Gastroesophageal sphincter (tissue), 3 donors: Measurements from ENCODE around the gene EBLN2.

ENCODE experiments used
- CTCF ChIP-seq, 4 experiments: fragments of 200-600 bp in 2 of 4; fragments of 450-650 bp in 2 of 4; sonication (generic) in 1 of 4; IDR thresholded peaks; one replicate each; pipeline ENCODE4 v1.5.1; 2017 to 2019; ENCODE audit warnings: antibody characterized with exemption in 4 of 4, mild to moderate bottlenecking in 2 of 4, moderate library complexity in 2 of 4
- EP300 ChIP-seq: sonication (generic); formaldehyde crosslinking; IDR thresholded peaks from one replicate; pipeline ENCODE4 v1.6.1; 2017; ENCODE audit warnings: antibody characterized with exemption, mild to moderate bottlenecking
- POLR2A ChIP-seq, 2 donors: fragments of 450-650 bp; IDR thresholded peaks; one replicate each; pipeline ENCODE4 v1.6.1; 2017; ENCODE audit warnings: antibody characterized with exemption in 2 of 2, mild to moderate bottlenecking in 2 of 2, moderate library complexity in 1 of 2
- POLR2AphosphoS5 ChIP-seq: sonication (generic); formaldehyde crosslinking; IDR thresholded peaks from one replicate; pipeline ENCODE4 v1.6.1; 2017; ENCODE audit warnings: antibody characterized with exemption

DNA sequence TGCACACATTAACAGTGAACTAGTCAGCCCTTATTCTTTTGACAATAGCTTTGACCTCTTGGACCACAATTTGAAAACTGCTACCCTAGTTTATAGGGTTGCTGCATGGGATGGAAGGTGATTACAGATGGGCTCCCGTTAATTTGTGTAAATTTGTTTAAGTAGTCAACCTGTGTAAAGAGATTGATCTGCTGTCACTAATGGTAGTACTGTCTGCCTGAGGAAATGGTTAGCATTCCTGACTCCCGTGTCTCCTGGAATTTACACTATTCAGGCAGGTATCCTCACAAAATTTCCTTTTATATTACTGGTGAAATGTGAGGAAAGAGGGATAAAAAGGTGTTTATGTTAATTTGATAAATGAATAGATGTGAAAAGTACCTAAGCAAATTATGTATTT lies 15.3 kb upstream of the EBLN2 start:
- TF ChIP-seq POLR2A (IDR thresholded peaks at IDR 0.05), result no peak
- no peak for TF ChIP-seq POLR2AphosphoS5
- no peak for TF ChIP-seq CTCF (IDR thresholded peaks at IDR 0.05)
- no peak for TF ChIP-seq EP300
